ENCODE results near the gene GCNT4.

Gene GCNT4

DNA sequence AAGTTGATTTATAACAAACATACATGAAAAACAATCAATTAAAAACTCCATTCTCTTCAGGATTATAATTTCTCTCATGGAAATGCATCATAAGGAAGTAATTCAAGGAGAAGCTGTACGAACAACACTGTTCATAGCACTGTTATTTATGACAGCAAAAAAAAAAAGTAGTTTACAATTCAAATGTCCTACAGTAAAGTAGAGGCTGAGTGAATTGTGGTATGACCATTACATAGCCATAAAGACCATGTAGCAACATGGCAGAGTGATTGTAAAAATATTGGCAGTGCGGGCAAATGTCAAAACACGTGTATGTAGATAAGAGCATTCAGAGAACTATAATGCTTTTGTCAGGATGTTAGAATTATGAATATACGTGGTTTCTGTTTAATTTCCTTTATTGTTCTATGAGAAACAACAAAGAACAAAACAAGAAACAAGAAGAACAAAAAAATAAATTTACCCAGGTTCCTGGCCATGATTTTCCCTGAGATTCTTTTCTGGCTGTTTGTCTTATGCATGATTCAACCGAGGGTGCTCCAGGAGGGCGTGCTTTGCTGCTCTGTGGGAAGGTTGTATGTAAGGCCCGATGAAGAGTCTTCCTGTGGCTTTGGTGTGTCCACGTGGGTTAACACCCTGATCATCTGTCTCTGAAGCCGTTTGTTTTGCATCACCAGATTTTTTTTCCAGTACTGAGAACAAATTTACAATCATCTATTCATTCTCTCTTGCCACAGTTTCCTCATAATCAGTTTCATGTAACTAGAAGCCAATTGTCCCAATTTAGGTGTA lies 28.8 kb downstream of the GCNT4 start:
- TF ChIP-seq, protein P1, sequence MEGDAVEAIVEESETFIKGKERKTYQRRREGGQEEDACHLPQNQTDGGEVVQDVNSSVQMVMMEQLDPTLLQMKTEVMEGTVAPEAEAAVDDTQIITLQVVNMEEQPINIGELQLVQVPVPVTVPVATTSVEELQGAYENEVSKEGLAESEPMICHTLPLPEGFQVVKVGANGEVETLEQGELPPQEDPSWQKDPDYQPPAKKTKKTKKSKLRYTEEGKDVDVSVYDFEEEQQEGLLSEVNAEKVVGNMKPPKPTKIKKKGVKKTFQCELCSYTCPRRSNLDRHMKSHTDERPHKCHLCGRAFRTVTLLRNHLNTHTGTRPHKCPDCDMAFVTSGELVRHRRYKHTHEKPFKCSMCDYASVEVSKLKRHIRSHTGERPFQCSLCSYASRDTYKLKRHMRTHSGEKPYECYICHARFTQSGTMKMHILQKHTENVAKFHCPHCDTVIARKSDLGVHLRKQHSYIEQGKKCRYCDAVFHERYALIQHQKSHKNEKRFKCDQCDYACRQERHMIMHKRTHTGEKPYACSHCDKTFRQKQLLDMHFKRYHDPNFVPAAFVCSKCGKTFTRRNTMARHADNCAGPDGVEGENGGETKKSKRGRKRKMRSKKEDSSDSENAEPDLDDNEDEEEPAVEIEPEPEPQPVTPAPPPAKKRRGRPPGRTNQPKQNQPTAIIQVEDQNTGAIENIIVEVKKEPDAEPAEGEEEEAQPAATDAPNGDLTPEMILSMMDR (IDR thresholded peaks at IDR 0.05; ENCODE audit: low read depth, low read length), result no peak
- no peak overlapping the region for H3K4me3 ChIP-seq (ENCODE audit: low read depth, low read length)

DNA sequence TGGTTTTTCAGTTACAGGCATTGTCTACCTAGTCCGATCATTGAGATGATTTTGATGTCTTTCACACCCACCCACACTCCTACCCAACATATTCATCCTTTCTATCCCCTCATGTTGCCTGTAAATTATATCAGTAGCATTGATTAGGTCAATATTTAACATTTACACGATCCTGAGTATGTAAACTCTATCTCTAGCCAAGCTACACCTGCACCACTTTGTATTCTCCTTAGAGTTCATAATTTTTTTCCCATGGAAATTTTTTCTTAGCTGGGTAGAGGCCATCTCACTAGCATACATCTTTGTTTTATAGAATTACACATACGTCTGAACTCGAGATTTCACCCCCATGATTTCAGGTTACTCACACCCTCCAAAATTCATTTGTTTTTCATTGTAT lies 30.6 kb downstream of the GCNT4 start:
- TF ChIP-seq, protein P1 (IDR thresholded peaks at IDR 0.05; ENCODE audit: low read depth, low read length), result no peak

DNA sequence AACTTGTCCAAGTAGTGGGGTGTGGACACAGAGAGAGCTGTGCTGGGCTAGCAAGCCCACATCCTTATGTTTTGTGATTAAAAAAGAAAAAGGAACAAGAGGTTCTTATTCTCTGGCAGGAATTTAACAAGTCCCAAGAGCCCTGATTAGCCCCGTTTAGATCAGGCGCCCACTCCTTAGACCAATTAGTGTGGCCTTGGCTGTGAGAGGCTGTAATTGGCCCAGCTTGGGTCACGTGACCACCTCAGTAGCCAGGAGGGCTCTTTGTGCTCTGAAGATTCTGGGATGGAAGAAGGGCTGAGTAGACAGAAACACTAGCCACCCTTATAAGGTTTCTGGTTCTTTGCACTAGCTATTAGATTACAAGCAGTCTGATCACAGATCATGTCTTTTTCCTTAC lies 31.1 kb downstream of the GCNT4 start:
- TF ChIP-seq, protein P1 (IDR thresholded peaks at IDR 0.05; ENCODE audit: low read depth, low read length), result no peak
- H3K4me3 ChIP-seq (ENCODE audit: low read depth, low read length), result no peak overlapping the region

More for the DNA sequence above, 30.6 kb downstream of the GCNT4 start:
- H3K4me3 ChIP-seq (ENCODE audit: low read depth, low read length), result no peak overlapping the region

DNA sequence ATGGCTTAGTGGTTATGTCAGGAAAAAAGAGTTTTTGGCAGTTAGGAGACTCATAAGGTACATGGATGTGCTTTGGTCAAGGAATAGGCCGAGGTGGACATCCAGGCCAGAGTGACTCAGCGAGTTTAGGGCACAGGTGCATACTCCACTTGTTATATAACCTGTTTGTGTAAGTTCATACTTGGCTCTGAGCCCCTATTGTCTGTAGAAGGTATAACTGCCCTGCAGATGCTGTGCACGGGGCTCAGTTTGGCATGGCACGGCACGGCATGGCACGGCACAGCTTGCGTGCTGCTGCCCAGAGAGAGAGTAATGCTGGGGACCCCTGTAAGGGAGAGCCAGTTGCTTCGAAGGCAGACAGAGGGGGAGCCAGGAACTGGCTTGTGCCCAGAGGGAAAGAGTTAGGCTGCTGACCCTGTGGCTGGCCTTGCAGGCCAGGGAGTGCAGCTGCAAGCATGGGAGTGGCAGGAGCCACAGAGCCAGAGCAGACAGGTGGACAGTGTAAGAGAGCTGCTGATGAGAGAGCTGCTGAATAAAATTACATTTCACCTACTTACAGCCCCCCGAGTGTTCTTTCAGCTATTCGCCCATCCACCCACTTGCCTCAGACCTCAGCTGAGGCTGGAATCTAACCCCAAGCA lies 32.2 kb downstream of the GCNT4 start:
- H3K4me3 ChIP-seq (ENCODE audit: low read depth, low read length), result no peak overlapping the region
- TF ChIP-seq, protein P1 (IDR thresholded peaks at IDR 0.05; ENCODE audit: low read depth, low read length), result no peak

DNA sequence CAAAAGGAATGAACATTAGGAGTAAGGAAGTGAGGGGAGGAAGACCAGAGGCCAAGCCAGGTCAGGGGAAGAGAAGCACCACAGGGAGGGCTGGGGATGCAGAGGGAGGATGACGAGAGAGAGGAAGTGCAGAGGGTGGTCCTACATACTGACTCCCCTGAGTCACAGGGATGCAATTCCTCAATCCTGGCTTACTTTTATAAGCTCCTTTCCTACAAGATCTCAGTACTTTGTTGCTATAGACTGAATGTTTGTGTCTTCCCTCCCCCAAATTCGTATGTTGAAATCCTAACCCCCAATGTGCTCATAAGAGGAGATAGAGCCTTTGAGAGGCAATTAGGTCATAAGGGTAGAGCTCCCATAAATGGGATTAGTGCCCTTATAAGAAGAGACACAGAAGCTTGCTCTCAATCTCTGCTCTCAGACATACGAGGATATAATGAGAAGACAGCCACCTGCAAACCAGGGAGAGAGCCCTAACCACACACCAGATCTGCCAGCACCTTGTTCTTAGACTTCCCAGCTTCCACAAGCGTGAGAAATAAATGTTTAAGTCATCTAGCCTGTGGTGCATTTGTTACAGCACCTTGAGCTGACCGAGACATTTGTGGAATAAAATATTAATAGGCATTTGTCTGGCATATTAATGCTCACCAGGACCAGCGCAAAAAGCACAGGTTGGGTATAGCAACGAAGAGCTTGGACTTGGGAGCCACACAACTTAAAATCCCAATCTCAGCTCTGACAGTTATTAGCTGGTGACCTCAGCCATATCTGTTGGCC lies 33.4 kb downstream of the GCNT4 start:
- TF ChIP-seq, protein P1 (IDR thresholded peaks at IDR 0.05; ENCODE audit: low read depth, low read length), result no peak
- H3K4me3 ChIP-seq (ENCODE audit: low read depth, low read length), result no peak overlapping the region

DNA sequence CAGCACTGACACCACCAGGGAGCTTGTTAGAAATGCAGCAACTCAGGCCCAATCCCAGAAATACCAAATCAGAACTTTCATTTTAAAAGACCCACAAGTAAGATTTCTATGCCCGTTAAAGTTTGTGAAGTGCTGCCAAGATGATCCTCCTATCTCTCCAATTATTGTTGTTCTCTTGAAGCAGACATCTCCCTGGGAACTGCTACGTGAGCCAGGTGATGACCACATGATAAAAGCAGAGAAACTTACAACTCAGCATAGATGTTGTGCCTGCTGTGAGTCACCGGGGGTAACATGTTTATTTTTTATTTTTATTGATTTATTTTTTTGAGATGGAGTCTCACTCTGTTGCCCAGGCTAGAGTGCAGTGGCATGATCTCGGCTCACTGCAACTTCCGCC lies 34.4 kb downstream of the GCNT4 start:
- TF ChIP-seq, protein P1 (IDR thresholded peaks at IDR 0.05; ENCODE audit: low read depth, low read length), result no peak
- H3K4me3 ChIP-seq (ENCODE audit: low read depth, low read length), result no peak overlapping the region

Measured in WI38 (cell line).